ENCODE data around the gene ISYNA1.
A peak's percentile ranks its signal among the peaks of the same experiment; 100 is the strongest.

DNA sequence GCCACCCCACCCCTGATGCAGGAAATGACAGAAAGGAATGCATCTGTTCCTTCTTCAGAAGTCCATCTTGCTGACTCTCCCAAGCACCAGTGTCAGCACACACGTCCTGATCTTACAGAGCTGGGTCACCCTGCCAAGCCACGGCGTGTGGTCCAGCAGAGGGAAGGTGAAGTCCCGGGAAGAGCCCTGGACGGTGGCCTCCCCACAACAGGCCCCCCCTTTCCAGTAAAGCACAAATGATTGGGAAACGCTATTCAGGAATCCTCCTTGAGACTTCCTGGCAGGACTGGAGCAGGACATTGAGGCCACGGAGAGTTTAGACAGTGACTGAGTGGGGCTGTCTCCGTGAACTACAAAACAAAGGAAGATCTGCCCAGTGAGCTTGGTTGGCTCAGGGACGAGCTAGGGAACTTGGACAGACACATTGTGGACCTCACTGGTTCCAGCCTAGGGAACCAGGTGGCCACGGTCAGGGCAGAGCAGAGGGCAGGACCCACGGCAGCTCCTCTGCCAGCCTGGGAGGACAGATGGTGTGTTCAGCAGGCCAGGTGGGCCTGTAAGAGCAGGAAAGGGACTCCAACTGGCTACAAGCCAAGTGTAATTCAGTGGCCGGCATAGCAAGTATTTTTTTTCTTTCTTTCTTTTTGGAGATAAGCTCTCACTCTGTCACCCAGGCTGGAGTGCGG is 42.2 kb upstream of the ISYNA1 start:
- TF ChIP-seq, protein P1, sequence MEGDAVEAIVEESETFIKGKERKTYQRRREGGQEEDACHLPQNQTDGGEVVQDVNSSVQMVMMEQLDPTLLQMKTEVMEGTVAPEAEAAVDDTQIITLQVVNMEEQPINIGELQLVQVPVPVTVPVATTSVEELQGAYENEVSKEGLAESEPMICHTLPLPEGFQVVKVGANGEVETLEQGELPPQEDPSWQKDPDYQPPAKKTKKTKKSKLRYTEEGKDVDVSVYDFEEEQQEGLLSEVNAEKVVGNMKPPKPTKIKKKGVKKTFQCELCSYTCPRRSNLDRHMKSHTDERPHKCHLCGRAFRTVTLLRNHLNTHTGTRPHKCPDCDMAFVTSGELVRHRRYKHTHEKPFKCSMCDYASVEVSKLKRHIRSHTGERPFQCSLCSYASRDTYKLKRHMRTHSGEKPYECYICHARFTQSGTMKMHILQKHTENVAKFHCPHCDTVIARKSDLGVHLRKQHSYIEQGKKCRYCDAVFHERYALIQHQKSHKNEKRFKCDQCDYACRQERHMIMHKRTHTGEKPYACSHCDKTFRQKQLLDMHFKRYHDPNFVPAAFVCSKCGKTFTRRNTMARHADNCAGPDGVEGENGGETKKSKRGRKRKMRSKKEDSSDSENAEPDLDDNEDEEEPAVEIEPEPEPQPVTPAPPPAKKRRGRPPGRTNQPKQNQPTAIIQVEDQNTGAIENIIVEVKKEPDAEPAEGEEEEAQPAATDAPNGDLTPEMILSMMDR (IDR thresholded peaks at IDR 0.05) = no peak
- TF ChIP-seq POLR2A (IDR thresholded peaks at IDR 0.05) (no peak), POLR2AphosphoS5 (IDR thresholded peaks at IDR 0.05) (peak; percentile 95 to 100), EP300 (IDR thresholded peaks at IDR 0.05) (peak; percentile 97 to 100 (median 98))
